Choroid plexus epithelial cell (primary cell): ENCODE data around the gene TRIM67.
A peak's percentile ranks its signal among the peaks of the same experiment; 100 is the strongest.

Experiments used
- DNase-seq: peaks from one replicate; pipeline ENCODE4 v3.0.0-alpha.2; 2010; ENCODE audit warnings: low read depth
- H3K4me3 ChIP-seq: 2 replicates; pipeline ENCODE4 v1.5.1; 2011; ENCODE audit warnings: low read depth, mild to moderate bottlenecking, control low read depth, low read length, moderate library complexity
- TF ChIP-seq, protein P1 (sequence below): conservative IDR thresholded peaks from 2 replicates; pipeline ENCODE4 v1.5.1; 2011; ENCODE audit warnings: low read depth, mild to moderate bottlenecking, control low read depth, inconsistent platforms, low read length, moderate library complexity

Gene TRIM67

DNA sequence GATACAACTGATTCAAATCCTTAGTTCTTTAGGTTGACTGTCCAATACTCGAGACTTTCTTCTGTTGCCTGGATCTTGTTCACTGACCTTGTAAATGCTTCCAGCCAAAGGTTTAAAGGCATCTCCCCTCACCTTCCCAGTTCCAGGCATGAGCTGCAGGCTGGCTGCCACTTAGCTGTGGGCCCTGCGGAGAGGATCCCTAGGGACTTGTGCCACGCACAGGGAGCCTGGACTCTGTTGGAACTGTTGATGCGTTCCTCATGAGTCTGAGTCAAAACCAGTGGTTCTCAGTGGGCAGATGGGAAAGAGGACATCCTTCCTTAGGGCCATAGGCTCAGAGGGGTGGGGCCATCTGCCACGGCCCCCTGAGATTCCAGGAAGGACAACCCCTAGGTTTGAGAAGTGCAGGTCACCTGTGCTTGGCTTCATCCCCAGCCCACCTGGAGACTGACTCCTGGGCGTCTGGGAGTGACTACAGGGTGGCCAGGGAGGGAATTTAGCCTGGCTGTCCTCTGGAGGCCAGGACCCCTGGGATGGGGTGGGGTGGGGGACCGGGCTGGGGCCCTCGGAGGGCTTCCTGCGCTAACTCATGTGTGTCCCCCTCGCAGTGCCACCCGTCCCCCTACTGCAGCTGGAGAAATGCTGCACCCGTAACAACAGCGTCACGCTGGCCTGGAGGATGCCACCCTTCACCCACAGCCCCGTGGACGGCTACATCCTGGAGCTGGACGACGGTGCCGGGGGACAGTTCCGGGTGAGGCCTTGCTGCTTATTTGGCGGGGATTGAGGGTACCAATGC is 41.6 kb downstream of the TRIM67 start:
- TF ChIP-seq, protein P1, sequence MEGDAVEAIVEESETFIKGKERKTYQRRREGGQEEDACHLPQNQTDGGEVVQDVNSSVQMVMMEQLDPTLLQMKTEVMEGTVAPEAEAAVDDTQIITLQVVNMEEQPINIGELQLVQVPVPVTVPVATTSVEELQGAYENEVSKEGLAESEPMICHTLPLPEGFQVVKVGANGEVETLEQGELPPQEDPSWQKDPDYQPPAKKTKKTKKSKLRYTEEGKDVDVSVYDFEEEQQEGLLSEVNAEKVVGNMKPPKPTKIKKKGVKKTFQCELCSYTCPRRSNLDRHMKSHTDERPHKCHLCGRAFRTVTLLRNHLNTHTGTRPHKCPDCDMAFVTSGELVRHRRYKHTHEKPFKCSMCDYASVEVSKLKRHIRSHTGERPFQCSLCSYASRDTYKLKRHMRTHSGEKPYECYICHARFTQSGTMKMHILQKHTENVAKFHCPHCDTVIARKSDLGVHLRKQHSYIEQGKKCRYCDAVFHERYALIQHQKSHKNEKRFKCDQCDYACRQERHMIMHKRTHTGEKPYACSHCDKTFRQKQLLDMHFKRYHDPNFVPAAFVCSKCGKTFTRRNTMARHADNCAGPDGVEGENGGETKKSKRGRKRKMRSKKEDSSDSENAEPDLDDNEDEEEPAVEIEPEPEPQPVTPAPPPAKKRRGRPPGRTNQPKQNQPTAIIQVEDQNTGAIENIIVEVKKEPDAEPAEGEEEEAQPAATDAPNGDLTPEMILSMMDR: no peak
- no peak for DNase-seq
- no peak overlapping the region for H3K4me3 ChIP-seq

DNA sequence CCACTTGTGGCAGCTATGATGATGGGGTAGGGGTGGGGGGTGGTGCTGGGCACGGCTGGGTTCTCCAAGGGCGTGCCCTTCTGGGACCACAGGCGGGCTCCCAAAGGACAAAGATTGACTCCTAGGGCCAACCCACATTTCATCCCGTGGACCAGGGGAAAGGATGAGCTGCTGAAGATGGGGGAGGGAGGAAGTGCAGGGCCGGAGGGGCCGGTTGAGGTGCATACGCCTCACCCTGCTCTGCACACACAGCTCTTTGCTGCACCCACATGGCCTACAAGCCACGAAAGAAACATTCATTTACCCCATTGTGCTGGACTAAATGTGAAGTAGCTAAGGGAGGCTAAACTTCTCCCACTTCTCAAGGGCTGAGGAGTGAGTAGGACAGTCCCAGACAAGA is 45.0 kb downstream of the TRIM67 start:
- DNase-seq: peak; percentile 33
- no peak overlapping the region for H3K4me3 ChIP-seq
- TF ChIP-seq, protein P1: peak; percentile 38

DNA sequence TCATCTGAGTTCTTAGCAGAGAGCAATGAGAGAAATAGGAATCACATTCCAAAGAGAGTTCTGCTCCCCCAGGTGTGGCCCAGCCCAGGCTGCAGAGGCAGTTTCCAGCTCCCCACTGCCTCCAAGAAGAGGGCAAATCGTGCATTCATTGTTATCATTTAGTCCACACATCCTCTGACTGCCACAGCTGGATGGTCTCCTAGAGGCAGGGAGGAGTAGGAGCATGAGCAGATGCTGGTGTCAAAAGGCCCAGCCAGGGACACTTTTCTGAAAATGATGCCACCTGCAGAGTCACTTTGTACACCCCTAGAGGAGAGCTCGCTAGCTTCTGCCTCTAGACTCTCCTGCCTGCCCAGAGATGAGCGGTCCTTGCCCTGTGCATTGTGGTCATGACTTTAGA is 45.6 kb downstream of the TRIM67 start:
- H3K4me3 ChIP-seq: no peak overlapping the region
- DNase-seq: no peak
- TF ChIP-seq, protein P1: no peak

DNA sequence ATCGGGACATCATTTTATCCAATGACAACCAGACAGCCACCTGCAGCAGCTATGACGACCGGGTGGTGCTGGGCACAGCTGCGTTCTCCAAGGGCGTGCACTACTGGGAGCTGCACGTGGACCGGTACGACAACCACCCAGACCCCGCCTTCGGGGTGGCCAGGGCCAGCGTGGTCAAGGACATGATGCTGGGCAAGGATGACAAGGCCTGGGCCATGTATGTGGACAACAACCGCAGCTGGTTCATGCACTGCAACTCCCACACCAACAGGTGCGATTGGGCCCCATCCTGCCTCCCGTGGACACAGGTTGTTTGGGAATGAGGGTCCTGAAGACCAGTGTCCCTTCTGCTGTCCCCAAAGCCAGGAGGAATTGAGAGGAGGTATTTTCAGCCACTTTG is 47.1 kb downstream of the TRIM67 start:
- TF ChIP-seq, protein P1: no peak
- DNase-seq: no peak
- H3K4me3 ChIP-seq: no peak overlapping the region

DNA sequence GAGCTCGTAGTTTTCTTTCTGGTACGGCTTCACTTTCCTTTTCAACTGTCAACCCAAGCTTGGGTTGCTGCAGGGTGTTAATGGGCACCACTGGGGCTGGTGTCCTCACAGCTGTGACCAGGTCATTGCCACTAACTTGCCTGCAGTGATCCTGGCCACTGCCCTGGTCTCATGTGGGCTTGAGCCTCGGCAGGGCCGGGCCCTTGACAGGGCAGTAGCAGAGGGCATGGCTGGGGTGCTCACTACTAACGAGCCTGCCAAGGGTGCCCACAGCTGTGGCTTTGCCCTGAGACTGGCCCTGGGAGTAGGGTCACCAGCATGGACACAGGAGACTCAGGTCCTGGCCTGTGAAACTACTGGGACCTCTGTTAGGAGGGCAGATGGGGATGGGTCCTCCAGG is 47.7 kb downstream of the TRIM67 start:
- no peak overlapping the region for H3K4me3 ChIP-seq
- TF ChIP-seq, protein P1: no peak
- DNase-seq: no peak

DNA sequence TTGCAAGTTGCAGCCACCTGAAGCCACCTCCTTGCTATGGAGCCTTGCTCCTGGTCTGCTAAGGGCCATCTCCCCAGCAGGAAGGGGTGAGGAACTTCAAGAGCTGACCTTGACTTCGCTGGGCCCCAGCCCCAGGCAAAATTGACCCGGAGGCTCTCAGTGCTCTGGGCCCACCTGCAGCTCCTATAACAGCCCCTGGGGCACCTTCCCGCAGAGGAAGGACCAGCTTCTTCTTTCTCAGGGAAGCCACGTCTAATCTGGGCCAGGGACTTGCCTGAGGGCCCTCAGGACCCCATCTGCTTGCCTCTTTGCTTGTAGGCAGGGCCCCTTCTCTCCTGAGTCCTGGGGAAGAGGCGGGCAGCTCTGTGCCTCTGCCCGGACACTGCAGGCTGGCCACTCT is 48.3 kb downstream of the TRIM67 start:
- TF ChIP-seq, protein P1: no peak

More for the DNA sequence above, 48.3 kb downstream of the TRIM67 start:
- DNase-seq: no peak
- no peak overlapping the region for H3K4me3 ChIP-seq
